Fibroblast of lung (primary cell): Measurements from ENCODE around the gene EFCAB6. TPM values are rescaled to one million over a fixed set of nuclear protein-coding genes. Genes with fewer than 3 reads are reported as not detected.

Experiments
- DNase-seq, 2 donors: peaks; one replicate each; pipeline versions ENCODE4 v3.0.0 to v3.0.0-alpha.2; 2010; ENCODE audit warnings: low read depth in 2 of 2
- H2AFZ ChIP-seq: 2 replicates; pipeline ENCODE4 v1.5.1; 2012; ENCODE audit warnings: low read length, control low read depth, inconsistent platforms
- H3K27ac ChIP-seq: 2 replicates; pipeline ENCODE4 v1.5.1; 2011; ENCODE audit warnings: low read length, control low read depth; ENCODE audit not compliant: insufficient read depth
- H3K27me3 ChIP-seq: 2 replicates; pipeline ENCODE4 v1.5.1; 2011; ENCODE audit warnings: mild to moderate bottlenecking, low read length; ENCODE audit not compliant: control insufficient read depth, insufficient read depth
- H3K36me3 ChIP-seq: 2 replicates; pipeline ENCODE4 v1.5.1; 2011; ENCODE audit warnings: low read length; ENCODE audit not compliant: control insufficient read depth, insufficient read depth
- H3K4me1 ChIP-seq: 2 replicates; pipeline ENCODE4 v1.5.1; 2011; ENCODE audit warnings: low read length; ENCODE audit not compliant: control insufficient read depth, insufficient read depth; ENCODE audit errors: extremely low read depth
- H3K4me2 ChIP-seq: 2 replicates; pipeline ENCODE4 v1.5.1; 2011; ENCODE audit warnings: low read length, control low read depth; ENCODE audit not compliant: insufficient read depth; ENCODE audit errors: extremely low read depth
- H3K4me3 ChIP-seq, 4 experiments: fragments of 200-600 bp in 1 of 4; sonication (generic) in 1 of 4; replicated peaks in 1 of 4; 2 replicates each; pipeline ENCODE4 v1.5.1; 2011 to 2016; ENCODE audit warnings: low read length in 4 of 4, low read depth in 3 of 4, mild to moderate bottlenecking in 3 of 4, control low read depth in 2 of 4, inconsistent platforms in 1 of 4, mixed read lengths in 1 of 4; ENCODE audit not compliant: insufficient read depth in 1 of 4; ENCODE audit errors: control extremely low read depth in 1 of 4
- H3K79me2 ChIP-seq: 2 replicates; pipeline ENCODE4 v1.5.1; 2012; ENCODE audit warnings: mild to moderate bottlenecking, low read length, inconsistent platforms; ENCODE audit not compliant: control insufficient read depth, insufficient read depth
- H3K9ac ChIP-seq: 2 replicates; pipeline ENCODE4 v1.5.1; 2011; ENCODE audit warnings: mild to moderate bottlenecking, low read length, control low read depth; ENCODE audit not compliant: insufficient read depth
- H3K9me3 ChIP-seq: 2 replicates; pipeline ENCODE4 v1.5.1; 2012; ENCODE audit warnings: low read depth, low read length; ENCODE audit not compliant: control insufficient read depth, insufficient read depth
- H4K20me1 ChIP-seq: 2 replicates; pipeline ENCODE4 v1.5.1; 2011; ENCODE audit warnings: low read length; ENCODE audit not compliant: control insufficient read depth, insufficient read depth; ENCODE audit errors: extremely low read depth
- EZH2 ChIP-seq: IDR thresholded peaks from 2 replicates; pipeline ENCODE4 v1.5.1; 2012; ENCODE audit warnings: low read length, control low read depth, mild to moderate bottlenecking; ENCODE audit errors: missing control alignments
- polyA plus RNA-seq, 2 donors: library from polyadenylated mRNA; depleted of rRNA in 1 of 2; stranded (reverse) in 1 of 2; unstranded in 1 of 2; fragments of >200 nt; gene quantifications; 2 replicates each; pipeline ENCODE4 v1.2.1, GENCODE V29; 2011 to 2012; ENCODE audit warnings: missing spikeins in 1 of 2
- total RNA-seq: library from RNA; depleted of rRNA; stranded (reverse); fragments of >200 nt; gene quantifications from 2 replicates; pipeline ENCODE4 v1.2.1, GENCODE V29; 2014
- TF ChIP-seq, protein P1 (sequence below), 2 donors: IDR thresholded peaks in 1 of 2; conservative IDR thresholded peaks in 1 of 2; 1 replicate in 1 of 2; 2 replicates in 1 of 2; pipeline ENCODE4 v1.5.1; 2011 to 2012; ENCODE audit warnings: low read length in 2 of 2, control low read depth in 1 of 2, inconsistent platforms in 1 of 2, low read depth in 1 of 2, mild to moderate bottlenecking in 1 of 2

The EFCAB6 gene
- total and polyA plus RNA-seq, 2 donors (not counting 1 experiment from before 2014, with no cell fraction given), result 1.0 to 1.5 TPM

DNA sequence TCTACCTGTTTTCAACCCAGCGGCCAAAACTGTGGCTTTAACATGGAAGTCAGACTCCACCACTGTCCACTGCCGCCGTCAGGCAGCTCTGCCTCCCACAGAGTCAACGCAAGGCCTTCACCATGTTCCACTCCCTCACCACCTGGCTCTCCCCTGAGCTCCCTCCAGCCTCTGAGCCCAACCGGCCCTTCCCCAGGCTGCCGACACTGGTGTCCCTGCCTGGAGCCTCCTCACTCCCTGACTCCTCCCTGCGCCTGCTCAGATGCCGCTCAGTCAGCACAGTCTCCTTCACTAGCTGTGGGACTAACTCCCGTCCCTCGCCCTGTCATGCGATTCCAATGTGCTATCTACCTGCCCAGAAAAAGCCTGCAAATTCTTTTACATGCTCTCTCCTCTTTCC is 33.9 kb upstream of the EFCAB6 start:
- H3K79me2 ChIP-seq, result no peaks in the 10 kb centered on the region
- no peaks in the 10 kb centered on the region for H4K20me1 ChIP-seq
- H3K4me3 ChIP-seq, result no peak overlapping the region
- DNase-seq, result no peak
- H3K4me1 ChIP-seq, result no peaks in the 10 kb centered on the region
- no peak for TF ChIP-seq EZH2
- TF ChIP-seq, protein P1, sequence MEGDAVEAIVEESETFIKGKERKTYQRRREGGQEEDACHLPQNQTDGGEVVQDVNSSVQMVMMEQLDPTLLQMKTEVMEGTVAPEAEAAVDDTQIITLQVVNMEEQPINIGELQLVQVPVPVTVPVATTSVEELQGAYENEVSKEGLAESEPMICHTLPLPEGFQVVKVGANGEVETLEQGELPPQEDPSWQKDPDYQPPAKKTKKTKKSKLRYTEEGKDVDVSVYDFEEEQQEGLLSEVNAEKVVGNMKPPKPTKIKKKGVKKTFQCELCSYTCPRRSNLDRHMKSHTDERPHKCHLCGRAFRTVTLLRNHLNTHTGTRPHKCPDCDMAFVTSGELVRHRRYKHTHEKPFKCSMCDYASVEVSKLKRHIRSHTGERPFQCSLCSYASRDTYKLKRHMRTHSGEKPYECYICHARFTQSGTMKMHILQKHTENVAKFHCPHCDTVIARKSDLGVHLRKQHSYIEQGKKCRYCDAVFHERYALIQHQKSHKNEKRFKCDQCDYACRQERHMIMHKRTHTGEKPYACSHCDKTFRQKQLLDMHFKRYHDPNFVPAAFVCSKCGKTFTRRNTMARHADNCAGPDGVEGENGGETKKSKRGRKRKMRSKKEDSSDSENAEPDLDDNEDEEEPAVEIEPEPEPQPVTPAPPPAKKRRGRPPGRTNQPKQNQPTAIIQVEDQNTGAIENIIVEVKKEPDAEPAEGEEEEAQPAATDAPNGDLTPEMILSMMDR (conservative IDR thresholded peaks at IDR 0.05 in 1 of 2, IDR thresholded peaks at IDR 0.05 in 1 of 2; ENCODE audit: low read depth in 1 of 2, low read length in 2 of 2), result no peak
- no peaks in the 10 kb centered on the region for H3K36me3 ChIP-seq
- H3K4me2 ChIP-seq, result no peak overlapping the region
- no peaks in the 10 kb centered on the region for H3K9me3 ChIP-seq
- H3K9ac ChIP-seq, result no peak overlapping the region
- H3K27ac ChIP-seq, result no peak overlapping the region
- peaks cover 13% of the 10 kb centered on the region for H3K27me3 ChIP-seq
- no peak overlapping the region for H2AFZ ChIP-seq

DNA sequence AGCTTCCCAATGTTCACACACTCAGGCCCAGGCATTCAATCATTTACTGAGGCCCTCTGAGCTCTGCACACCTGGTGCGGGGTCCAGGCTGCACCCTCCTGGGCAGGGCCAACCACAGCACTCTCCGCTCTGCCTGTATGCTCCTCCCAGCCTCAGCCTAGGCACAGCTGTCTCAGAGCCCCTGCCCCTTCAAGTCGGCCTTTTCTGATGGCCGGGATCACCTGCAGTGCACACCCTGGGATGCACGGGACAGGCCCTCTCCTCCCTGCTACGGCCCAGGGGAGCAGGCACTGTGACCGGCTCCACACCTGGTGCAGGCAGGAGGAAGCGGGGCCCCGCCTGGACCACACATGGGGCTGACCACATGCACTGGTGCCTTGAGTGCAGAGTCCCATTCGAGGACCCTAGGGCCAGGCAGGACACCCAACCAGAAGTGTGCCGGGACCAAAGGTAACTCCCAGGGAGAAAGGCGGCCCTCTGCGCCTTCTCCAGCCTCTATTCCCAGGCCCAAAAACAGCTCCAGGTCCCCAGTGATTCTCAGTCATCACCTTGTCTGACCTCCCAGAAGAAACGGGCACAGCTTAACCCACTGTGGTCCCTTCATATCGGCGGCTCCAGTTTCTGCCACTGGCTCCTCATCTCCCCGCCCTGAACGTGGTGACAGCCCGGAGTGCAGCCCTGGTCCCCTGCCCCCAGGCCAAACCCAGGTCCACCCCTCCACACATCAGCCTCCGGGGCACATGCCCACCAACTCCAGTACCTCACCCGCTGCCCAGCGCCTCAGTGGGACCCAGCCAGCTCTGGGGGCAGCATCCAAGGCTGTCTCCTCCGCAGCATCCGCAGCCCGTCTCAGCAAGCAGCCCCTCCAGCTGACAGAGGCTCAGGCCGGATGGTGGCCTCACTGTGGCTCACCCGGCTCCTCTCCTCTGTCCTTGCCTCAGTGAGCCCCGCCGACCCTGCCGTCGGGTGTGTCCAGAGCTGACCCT is 32.7 kb upstream of the EFCAB6 start:
- no peaks in the 10 kb centered on the region for H3K36me3 ChIP-seq
- no peaks in the 10 kb centered on the region for H4K20me1 ChIP-seq
- H3K4me1 ChIP-seq, result no peaks in the 10 kb centered on the region
- H3K9me3 ChIP-seq, result no peaks in the 10 kb centered on the region
- no peak overlapping the region for H3K4me2 ChIP-seq
- no peak overlapping the region for H3K9ac ChIP-seq
- H3K4me3 ChIP-seq, result no peak overlapping the region
- no peak overlapping the region for H2AFZ ChIP-seq
- peaks cover 5% of the 10 kb centered on the region for H3K27me3 ChIP-seq
- no peak for DNase-seq
- no peaks in the 10 kb centered on the region for H3K79me2 ChIP-seq
- H3K27ac ChIP-seq, result no peak overlapping the region
- TF ChIP-seq EZH2, result no peak
- TF ChIP-seq, protein P1 (conservative IDR thresholded peaks at IDR 0.05 in 1 of 2, IDR thresholded peaks at IDR 0.05 in 1 of 2; ENCODE audit: low read depth in 1 of 2, low read length in 2 of 2), result no peak

DNA sequence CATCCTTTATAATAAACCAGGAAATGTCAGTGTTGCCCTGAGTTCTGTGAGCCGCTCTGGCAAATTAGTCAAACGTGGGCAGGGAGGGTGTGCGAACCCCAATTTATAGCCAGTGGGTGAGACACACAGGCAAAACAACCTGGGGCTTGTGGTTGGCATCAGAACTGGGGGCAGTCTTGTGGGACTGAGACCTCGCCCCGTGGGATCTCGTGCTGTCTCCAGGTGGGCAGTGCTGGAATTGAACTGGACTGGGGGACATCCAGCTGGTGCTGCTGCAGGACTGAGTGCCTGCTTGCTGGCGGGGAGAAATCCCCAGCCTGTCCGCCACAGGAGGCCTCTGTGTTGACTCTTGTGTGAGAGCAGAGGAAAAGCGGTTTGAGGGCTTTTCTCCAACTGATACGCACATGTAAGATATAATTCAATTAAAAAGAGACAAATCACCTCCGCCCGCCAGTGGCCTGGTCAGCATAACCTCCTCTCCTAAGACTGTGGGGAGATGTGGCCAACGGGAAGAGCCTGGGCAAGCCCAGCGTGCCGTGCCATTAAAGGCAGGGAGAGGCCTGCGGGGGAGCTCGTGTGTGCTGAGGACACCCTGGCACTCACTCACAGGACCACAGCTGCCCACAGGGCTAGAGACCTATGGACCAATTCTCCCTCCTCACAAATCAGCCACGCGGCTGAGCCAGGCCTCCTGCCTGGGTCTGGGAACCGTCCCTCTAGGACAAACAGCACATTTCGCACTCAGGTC is 31.9 kb upstream of the EFCAB6 start:
- Histone ChIP-seq H3K9me3 (no peaks in the 10 kb centered on the region), H4K20me1 (no peaks in the 10 kb centered on the region)
- no peak for DNase-seq

More for the DNA sequence above, 31.9 kb upstream of the EFCAB6 start:
- TF ChIP-seq, protein P1 (conservative IDR thresholded peaks at IDR 0.05 in 1 of 2, IDR thresholded peaks at IDR 0.05 in 1 of 2; ENCODE audit: low read depth in 1 of 2, low read length in 2 of 2), result no peak
- TF ChIP-seq EZH2, result no peak
- Histone ChIP-seq H3K27ac (no peak overlapping the region), H3K4me3 (no peak overlapping the region), H3K4me2 (no peak overlapping the region), H3K27me3 (peaks cover 2% of the 10 kb centered on the region), H3K4me1 (no peaks in the 10 kb centered on the region), H3K9ac (no peak overlapping the region), H3K79me2 (no peaks in the 10 kb centered on the region), H3K36me3 (no peaks in the 10 kb centered on the region), H2AFZ (no peak overlapping the region)
